Mesodermal cell (in vitro differentiated cells): ENCODE measurements around the gene SCARB2.

Experiments
- H3K27ac ChIP-seq: 2 replicates; pipeline ENCODE4 v1.7.0; 2013; ENCODE audit warnings: mild to moderate bottlenecking, low read depth, low read length, moderate library complexity; ENCODE audit not compliant: severe bottlenecking
- H3K36me3 ChIP-seq: 2 replicates; pipeline ENCODE4 v1.7.1; 2013; ENCODE audit warnings: mild to moderate bottlenecking, low read length, moderate library complexity; ENCODE audit not compliant: control insufficient read depth, insufficient read depth
- H3K4me1 ChIP-seq: one replicate; pipeline ENCODE4 v1.7.1; 2013; ENCODE audit warnings: mild to moderate bottlenecking, low read length; ENCODE audit not compliant: insufficient read depth, control insufficient read depth, poor library complexity, severe bottlenecking
- H3K4me3 ChIP-seq: 2 replicates; pipeline ENCODE4 v1.7.0; 2013; ENCODE audit warnings: low read length, control low read depth, mild to moderate bottlenecking; ENCODE audit not compliant: insufficient read depth, poor library complexity, severe bottlenecking; ENCODE audit errors: extremely low read depth
- H3K9me3 ChIP-seq: 2 replicates; pipeline ENCODE4 v1.7.1; 2013; ENCODE audit warnings: mild to moderate bottlenecking, low read length, moderate library complexity; ENCODE audit not compliant: control insufficient read depth
- WGBS, 2 experiments: methylation state at CpG; one replicate each; pipeline ENCODE4 v1.1.5; 2013; ENCODE audit warnings: missing lambda C conversion rate in 2 of 2; ENCODE audit not compliant: insufficient coverage in 2 of 2; 5-methylcytosine and 5-hydroxymethylcytosine counted together

SCARB2 gene

DNA sequence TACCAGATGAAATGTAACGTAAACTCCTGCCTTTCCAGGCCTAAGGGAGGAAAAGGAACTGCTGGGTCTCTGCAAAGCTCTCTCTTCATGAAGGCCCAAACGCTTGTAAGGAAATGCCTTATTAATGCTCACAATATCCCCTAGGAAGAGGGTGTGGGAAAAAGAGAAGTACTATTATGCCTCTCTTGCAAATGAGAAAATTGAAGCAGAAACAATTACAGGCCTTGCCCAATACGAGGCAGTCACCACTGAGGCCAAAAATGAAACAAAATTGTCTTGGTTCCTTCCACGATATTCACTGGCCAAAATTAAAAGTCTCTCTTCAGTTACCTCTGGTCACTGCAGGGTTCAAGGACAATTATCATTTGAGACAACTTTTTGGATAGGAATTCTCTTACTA, 3.2 kb downstream of the SCARB2 start:
- Histone ChIP-seq H3K4me3 (no peak overlapping the region), H3K27ac (no peak overlapping the region), H3K36me3 (peaks cover 4% of the 10 kb centered on the region), H3K4me1 (peaks cover 6% of the 10 kb centered on the region), H3K9me3 (no peaks in the 10 kb centered on the region)
- 94 to 100% methylated on average over 3 to 4 of the region's 4 CpGs for WGBS, 2 experiments

DNA sequence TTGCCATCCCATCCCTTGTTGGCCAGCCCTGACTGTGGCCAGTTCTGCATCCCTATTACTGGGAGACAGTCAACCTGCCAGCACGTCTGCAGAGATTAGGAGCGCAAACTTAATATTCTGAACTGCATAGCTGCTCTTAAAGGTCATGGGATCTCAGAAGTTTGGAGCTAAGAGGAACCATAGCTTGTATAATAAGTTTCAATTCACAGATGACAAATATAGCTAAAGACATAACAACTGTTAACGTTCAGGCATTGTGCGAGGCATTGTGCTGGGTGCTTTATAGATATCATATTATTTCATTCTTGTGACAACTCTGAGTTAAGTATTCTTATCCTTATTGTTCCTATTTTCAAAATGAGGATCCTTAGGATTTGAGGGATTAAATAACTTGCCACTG, 3.7 kb downstream of the SCARB2 start:
- Histone ChIP-seq H3K4me3 (no peak overlapping the region), H3K9me3 (no peaks in the 10 kb centered on the region), H3K4me1 (peaks cover 6% of the 10 kb centered on the region), H3K27ac (no peak overlapping the region), H3K36me3 (peaks cover 4% of the 10 kb centered on the region)
- WGBS, 2 experiments = 100% methylated on average over 1 of the region's 4 CpGs; no CpG with 5 or more reads in 1 of the 2 experiments

- no peaks in the 10 kb centered on the region for H3K9me3 ChIP-seq
- 66 to 68% methylated on average over 6 to 8 of the region's 9 CpGs for WGBS, 2 experiments
- peak overlapping the region; percentile 25 for H3K27ac ChIP-seq
- H3K36me3 ChIP-seq = peaks cover 4% of the 10 kb centered on the region
- H3K4me3 ChIP-seq = no peak overlapping the region
- peaks cover 6% of the 10 kb centered on the region for H3K4me1 ChIP-seq
These were observed 5.4 kb downstream of the SCARB2 start for GRCh38 chr4:76208005-76208765.

- Histone ChIP-seq H3K4me1 (peaks cover 6% of the 10 kb centered on the region), H3K27ac (no peak overlapping the region), H3K36me3 (peaks cover 4% of the 10 kb centered on the region), H3K9me3 (no peaks in the 10 kb centered on the region), H3K4me3 (no peak overlapping the region)
These were observed 6.1 kb downstream of the SCARB2 start for GRCh38 chr4:76207549-76207948.

DNA sequence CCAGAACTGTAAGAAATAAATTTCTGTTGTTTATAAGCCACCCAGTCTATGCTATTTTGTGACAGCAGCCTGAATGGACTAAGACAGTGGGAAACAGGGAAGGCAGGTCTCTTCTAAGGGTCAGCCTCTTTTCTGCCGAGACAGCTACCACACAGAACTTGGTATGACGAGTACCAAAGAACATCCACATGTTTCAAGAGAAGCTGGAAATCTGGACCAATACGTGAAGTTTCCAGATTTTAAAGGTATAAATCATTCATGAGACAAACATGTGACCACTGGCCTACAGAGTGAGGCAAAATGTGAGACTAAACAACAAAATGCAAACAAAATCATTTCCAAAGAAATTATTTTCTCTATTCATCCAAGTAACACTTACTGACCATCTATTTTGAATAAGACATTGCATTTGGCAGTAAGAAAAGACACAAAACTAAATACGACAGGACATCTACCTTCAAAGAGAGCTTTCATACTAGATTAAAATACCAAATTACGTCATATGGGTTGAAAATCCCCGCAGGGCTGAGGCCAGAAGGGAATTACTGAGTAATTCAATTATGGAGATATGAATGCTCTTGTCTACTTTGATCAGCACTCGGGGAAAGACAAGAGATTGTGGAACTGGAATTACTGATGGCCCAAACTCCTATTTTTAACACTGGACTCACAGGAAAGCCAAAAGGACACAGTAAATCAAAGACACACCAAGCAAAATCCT, 7.2 kb downstream of the SCARB2 start:
- no peak overlapping the region for H3K27ac ChIP-seq
- no peak overlapping the region for H3K4me3 ChIP-seq
- 100% methylated on average over 6 of the region's 7 CpGs; no CpG with 5 or more reads in 1 of the 2 experiments for WGBS, 2 experiments
- peaks cover 4% of the 10 kb centered on the region for H3K36me3 ChIP-seq
- H3K4me1 ChIP-seq = peaks cover 6% of the 10 kb centered on the region
- H3K9me3 ChIP-seq = no peaks in the 10 kb centered on the region

DNA sequence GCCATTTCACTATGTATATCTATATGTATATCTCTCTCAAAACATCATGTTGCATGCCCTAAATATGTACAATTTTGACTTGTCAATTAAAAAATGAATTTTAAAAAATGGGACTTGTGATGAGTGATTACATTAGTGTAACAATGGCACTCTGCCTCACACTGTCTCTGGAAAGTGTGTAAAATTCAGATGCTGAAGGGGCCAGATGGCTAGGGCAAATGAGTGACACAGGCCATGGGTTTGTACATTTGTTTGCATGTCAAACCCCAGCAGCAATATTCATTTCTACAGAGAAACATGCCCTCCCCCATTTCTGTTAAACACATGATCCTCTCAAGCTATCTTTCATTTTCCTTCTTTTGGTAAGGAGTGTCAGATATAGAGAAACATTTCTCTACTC, 8.1 kb downstream of the SCARB2 start:
- peaks cover 4% of the 10 kb centered on the region for H3K36me3 ChIP-seq
- H3K4me3 ChIP-seq = no peak overlapping the region
- no peak overlapping the region for H3K27ac ChIP-seq
- H3K9me3 ChIP-seq = no peaks in the 10 kb centered on the region
- H3K4me1 ChIP-seq = peaks cover 6% of the 10 kb centered on the region

- 100% methylated on average over 1 of the region's 1 CpG; no CpG with 5 or more reads in 1 of the 2 experiments for WGBS, 2 experiments
- Histone ChIP-seq H3K4me3 (no peak overlapping the region), H3K9me3 (no peaks in the 10 kb centered on the region), H3K4me1 (peaks cover 6% of the 10 kb centered on the region), H3K36me3 (no peaks in the 10 kb centered on the region), H3K27ac (no peak overlapping the region)
These were observed 8.7 kb downstream of the SCARB2 start for GRCh38 chr4:76204936-76205335.

- peaks cover 9% of the 10 kb centered on the region for H3K4me1 ChIP-seq
- no peak overlapping the region for H3K27ac ChIP-seq
- no peaks in the 10 kb centered on the region for H3K36me3 ChIP-seq
- no peak overlapping the region for H3K4me3 ChIP-seq
- H3K9me3 ChIP-seq = no peaks in the 10 kb centered on the region
- 92 to 100% methylated on average over 1 to 2 of the region's 4 CpGs for WGBS, 2 experiments
These were observed 10.1 kb downstream of the SCARB2 start for GRCh38 chr4:76203541-76203940.

GRCh38 chr4:76201276-76201675, 12.3 kb downstream of the SCARB2 start:
- Histone ChIP-seq H3K27ac (no peak overlapping the region), H3K4me3 (no peak overlapping the region), H3K4me1 (peaks cover 17% of the 10 kb centered on the region), H3K36me3 (peaks cover 9% of the 10 kb centered on the region), H3K9me3 (no peaks in the 10 kb centered on the region)
- WGBS, 2 experiments = 100% methylated on average over 3 to 4 of the region's 4 CpGs

DNA sequence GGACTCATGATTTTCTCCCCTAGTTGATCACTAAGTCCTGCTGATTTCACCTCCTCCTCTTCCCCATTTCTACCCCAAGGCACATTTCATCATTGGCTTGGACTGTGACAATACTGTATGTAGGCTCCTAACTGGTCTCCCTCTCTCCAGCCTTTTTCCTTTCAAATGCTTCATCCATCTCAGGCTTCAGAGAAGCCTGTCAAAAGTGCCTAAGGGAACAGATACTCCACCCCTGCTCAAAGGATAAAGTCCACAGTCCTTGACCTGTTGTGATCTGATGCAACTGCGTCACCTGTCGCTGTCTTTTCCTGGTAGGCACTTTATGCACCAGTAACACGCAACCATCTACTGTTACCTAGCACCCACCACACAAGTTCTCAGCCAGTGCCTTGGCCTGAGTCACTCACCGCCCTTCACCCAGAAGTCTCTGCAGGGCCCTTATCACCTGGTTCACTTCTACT, 12.8 kb downstream of the SCARB2 start:
- no peak overlapping the region for H3K4me3 ChIP-seq
- H3K4me1 ChIP-seq = peaks cover 17% of the 10 kb centered on the region
- H3K27ac ChIP-seq = no peak overlapping the region
- peaks cover 13% of the 10 kb centered on the region for H3K36me3 ChIP-seq
- H3K9me3 ChIP-seq = no peaks in the 10 kb centered on the region
- whole genome bisulfite sequencing, 2 experiments = 95 to 98% methylated on average over 3 to 4 of the region's 4 CpGs

- H3K9me3 ChIP-seq = no peaks in the 10 kb centered on the region
- no peak overlapping the region for H3K27ac ChIP-seq
- H3K4me1 ChIP-seq = peaks cover 17% of the 10 kb centered on the region
- no peak overlapping the region for H3K4me3 ChIP-seq
- 87 to 89% methylated on average over 13 of the region's 13 CpGs for WGBS, 2 experiments
- H3K36me3 ChIP-seq = peaks cover 23% of the 10 kb centered on the region
These were observed 13.9 kb downstream of the SCARB2 start for GRCh38 chr4:76199664-76200211.
